DOHH2 (cell line): ENCODE data around the gene FCRL5.

Source experiments
- H3F3A ChIP-seq: fragments of 200-600 bp; sonication (generic), shearing (Covaris generic); 2 replicates; pipeline ENCODE4 v1.6.0; 2016; ENCODE audit warnings: antibody characterized with exemption, mild to moderate bottlenecking; ENCODE audit not compliant: control insufficient read depth, insufficient read depth
- H3K27ac ChIP-seq: fragments of 200-600 bp; sonication (generic); 2 replicates; pipeline ENCODE4 v1.5.1; 2014; ENCODE audit warnings: low read depth, mild to moderate bottlenecking, low read length, moderate library complexity
- H3K27me3 ChIP-seq: fragments of 200-600 bp; sonication (generic); 2 replicates; pipeline ENCODE4 v1.6.1; 2014; ENCODE audit warnings: mild to moderate bottlenecking, low read length, mixed read lengths; ENCODE audit not compliant: control insufficient read depth
- H3K36me3 ChIP-seq: fragments of 200-600 bp; sonication (generic); 2 replicates; pipeline ENCODE4 v1.6.1; 2014; ENCODE audit warnings: mild to moderate bottlenecking, low read length, moderate library complexity, mixed read lengths; ENCODE audit not compliant: control insufficient read depth
- H3K4me1 ChIP-seq: fragments of 200-600 bp; sonication (generic); 2 replicates; pipeline ENCODE4 v1.6.1; 2014; ENCODE audit warnings: mild to moderate bottlenecking, low read length, mixed read lengths; ENCODE audit not compliant: control insufficient read depth
- H3K4me2 ChIP-seq: fragments of 200-600 bp; sonication (generic); 2 replicates; pipeline ENCODE4 v1.6.0; 2014; ENCODE audit warnings: mild to moderate bottlenecking, low read length, moderate library complexity
- H3K4me3 ChIP-seq: fragments of 200-600 bp; sonication (generic); 2 replicates; pipeline ENCODE4 v1.5.1; 2014; ENCODE audit warnings: mild to moderate bottlenecking, low read length, mixed read lengths
- H3K79me2 ChIP-seq: fragments of 200-600 bp; sonication (generic); 2 replicates; pipeline ENCODE4 v1.6.1; 2014; ENCODE audit warnings: mild to moderate bottlenecking, low read length, mixed read lengths; ENCODE audit not compliant: control insufficient read depth
- H3K9me2 ChIP-seq: fragments of 200-600 bp; sonication (generic); replicated peaks from 2 replicates; pipeline ENCODE4 v1.6.1; 2014; ENCODE audit warnings: mild to moderate bottlenecking, low read length, mixed read lengths; ENCODE audit not compliant: control insufficient read depth
- H3K9me3 ChIP-seq: fragments of 200-600 bp; sonication (generic); 2 replicates; pipeline ENCODE4 v1.6.1; 2014; ENCODE audit warnings: antibody characterized with exemption, low read length, mixed read lengths; ENCODE audit not compliant: control insufficient read depth, insufficient read depth
- H4K20me1 ChIP-seq: fragments of 200-600 bp; sonication (generic); 2 replicates; pipeline ENCODE4 v1.6.0; 2014; ENCODE audit warnings: low read depth, mild to moderate bottlenecking, antibody characterized with exemption, low read length, moderate library complexity; ENCODE audit not compliant: control insufficient read depth, insufficient read depth
- EZH2phosphoT487 ChIP-seq: fragments of 200-600 bp; sonication (generic); IDR thresholded peaks from 2 replicates; pipeline ENCODE4 v1.6.1; 2017; ENCODE audit warnings: borderline replicate concordance, mild to moderate bottlenecking, antibody characterized with exemption, low read length, moderate library complexity, mixed read lengths
- TF ChIP-seq, protein P1 (sequence below): fragments of 200-600 bp; sonication (generic); IDR thresholded peaks from one replicate; pipeline ENCODE4 v1.5.1; 2014; ENCODE audit warnings: antibody characterized with exemption, mild to moderate bottlenecking, low read depth, low read length; ENCODE audit not compliant: poor library complexity, severe bottlenecking

FCRL5 gene

DNA sequence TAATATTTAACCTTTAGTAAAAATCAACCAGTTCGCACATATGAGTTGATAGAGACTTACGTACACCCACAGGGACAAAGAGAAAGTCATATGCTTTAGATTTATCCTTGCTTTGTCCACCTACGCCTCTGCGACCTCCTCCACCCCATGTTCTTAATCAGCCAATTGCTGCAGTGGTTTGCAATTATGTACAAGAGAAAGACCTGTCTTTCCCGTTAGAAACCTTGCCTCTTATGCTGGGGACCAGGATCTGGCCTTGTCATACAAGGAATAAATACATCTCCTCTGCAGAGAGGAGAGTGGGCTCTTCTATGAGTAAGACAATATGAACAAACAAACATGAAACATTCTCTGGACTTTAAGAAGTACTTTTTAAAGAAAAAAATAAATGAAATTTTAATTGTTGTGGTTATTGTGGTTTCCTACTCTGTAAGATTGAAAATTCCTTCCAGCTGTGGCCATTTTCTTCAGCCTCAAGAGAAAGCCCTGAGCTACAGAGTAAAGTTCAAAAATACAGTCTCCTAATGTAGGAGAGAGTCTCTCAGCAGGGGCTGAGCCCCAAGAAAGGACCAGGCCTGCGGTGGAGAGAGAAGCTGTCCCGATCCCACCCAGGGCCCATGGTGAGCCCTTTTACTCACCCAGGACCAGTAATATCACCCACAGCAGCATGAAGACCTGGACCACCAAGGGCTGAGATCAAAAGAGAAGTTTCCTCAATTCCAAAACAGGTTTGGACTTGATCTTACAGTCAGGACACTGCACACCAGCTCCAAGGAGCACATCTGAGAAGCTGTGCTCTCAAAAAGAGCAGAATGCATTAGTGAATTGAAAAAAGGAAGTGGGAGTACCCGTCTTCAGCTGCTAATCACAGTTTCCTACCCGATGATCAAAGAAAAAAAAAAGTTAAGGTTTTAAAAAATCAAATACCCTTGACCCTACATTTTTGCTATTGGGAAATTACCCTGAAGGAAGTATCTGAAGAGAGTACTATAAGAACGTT lies at the start of gene FCRL5:
TSS of gene FCRL5 (minus strand) at position 822 of the 1,000 bp plus-strand sequence. CDS start at position 669, 153 bp downstream.
- Histone ChIP-seq H3K4me1 (peaks cover 33% of the 10 kb centered on the region), H3K27ac (peak within 1 kb of the TSS; percentile 48), H3K79me2 (no peaks in the 10 kb centered on the region), H3K9me3 (no peaks in the 10 kb centered on the region), H3K27me3 (no peaks in the 10 kb centered on the region), H3K9me2 (no peaks in the 10 kb centered on the region), H3K36me3 (no peaks in the 10 kb centered on the region), H3F3A (no peaks in the 10 kb centered on the region; the same call in 1 of the 2 replicates), H3K4me3 (peak within 1 kb of the TSS; percentile 55), H4K20me1 (no peaks in the 10 kb centered on the region), H3K4me2 (peak within 1 kb of the TSS; percentile 66)
- TF ChIP-seq, protein P1, sequence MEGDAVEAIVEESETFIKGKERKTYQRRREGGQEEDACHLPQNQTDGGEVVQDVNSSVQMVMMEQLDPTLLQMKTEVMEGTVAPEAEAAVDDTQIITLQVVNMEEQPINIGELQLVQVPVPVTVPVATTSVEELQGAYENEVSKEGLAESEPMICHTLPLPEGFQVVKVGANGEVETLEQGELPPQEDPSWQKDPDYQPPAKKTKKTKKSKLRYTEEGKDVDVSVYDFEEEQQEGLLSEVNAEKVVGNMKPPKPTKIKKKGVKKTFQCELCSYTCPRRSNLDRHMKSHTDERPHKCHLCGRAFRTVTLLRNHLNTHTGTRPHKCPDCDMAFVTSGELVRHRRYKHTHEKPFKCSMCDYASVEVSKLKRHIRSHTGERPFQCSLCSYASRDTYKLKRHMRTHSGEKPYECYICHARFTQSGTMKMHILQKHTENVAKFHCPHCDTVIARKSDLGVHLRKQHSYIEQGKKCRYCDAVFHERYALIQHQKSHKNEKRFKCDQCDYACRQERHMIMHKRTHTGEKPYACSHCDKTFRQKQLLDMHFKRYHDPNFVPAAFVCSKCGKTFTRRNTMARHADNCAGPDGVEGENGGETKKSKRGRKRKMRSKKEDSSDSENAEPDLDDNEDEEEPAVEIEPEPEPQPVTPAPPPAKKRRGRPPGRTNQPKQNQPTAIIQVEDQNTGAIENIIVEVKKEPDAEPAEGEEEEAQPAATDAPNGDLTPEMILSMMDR, result no peak
- no peak for TF ChIP-seq EZH2phosphoT487

DNA sequence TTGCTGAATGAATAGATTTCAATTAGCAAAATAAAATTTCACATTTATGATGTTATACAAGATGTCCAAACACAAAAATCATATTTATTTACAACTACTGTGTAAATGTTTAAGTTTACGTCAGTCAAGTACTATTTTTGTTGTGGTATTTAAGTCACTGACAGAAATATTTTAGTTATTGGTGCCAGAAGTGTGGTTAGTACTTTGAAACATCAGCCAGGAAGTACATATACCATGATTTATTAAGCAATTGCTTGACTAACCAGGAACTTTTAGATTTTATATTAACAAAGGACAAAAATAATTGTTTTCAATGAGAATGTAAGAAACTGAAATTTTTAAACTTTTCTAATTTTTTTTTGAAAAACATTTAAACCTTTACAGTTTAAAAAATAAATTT lies 47.9 kb upstream of the FCRL5 start:
- no peak for TF ChIP-seq EZH2phosphoT487
- TF ChIP-seq, protein P1, result no peak
- H3F3A ChIP-seq, result peaks cover 9% of the 10 kb centered on the region
- H3K9me3 ChIP-seq, result no peaks in the 10 kb centered on the region
- H3K9me2 ChIP-seq, result no peaks in the 10 kb centered on the region
- no peaks in the 10 kb centered on the region for H3K79me2 ChIP-seq
- H3K4me3 ChIP-seq, result no peak overlapping the region
- no peaks in the 10 kb centered on the region for H3K36me3 ChIP-seq
- H4K20me1 ChIP-seq, result no peaks in the 10 kb centered on the region
- H3K4me1 ChIP-seq, result peaks cover 34% of the 10 kb centered on the region
- H3K27me3 ChIP-seq, result no peaks in the 10 kb centered on the region
- H3K27ac ChIP-seq, result no peak overlapping the region
- H3K4me2 ChIP-seq, result no peak overlapping the region

DNA sequence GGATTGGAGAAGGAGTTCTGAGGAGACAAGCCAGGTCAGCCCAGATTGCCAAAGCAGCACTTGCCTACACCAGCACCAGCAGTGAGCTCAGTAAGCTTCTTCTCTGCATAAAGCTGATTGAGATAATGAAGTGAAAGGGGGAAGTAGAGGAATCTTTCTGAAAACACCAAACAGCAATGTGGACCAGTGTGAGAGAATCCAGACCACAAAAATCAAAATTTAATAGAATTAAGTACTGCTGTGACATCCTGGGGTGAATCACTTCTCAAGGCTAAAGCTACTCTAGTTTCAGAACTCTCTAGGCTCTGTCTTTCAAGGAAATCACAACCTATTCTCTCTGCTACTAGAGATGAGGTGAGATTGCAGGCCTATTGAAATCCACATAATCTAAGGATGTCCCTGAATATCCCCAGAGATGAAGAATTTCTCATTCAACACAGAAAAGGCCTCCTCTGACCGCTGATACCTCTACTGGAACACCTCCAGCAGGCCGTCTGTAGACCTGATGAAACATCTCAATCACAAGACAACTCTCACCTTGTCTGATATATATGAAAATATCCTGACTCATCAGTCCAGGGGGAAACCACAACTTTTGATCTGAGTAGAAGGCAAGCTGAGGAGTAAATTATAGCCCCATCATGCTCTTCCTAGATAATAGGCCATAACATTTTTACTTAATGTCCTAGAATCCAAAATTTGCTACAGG lies 45.8 kb upstream of the FCRL5 start, which contains the start of gene FCRL4:
TSS of gene FCRL4 (minus strand) at position 127 of the 709 bp plus-strand sequence. CDS start 141 bp downstream, outside the sequence.
- Histone ChIP-seq H3K4me3 (no peak within 1 kb of the TSS), H3K9me2 (no peaks in the 10 kb centered on the region), H3K27ac (no peak within 1 kb of the TSS), H4K20me1 (no peaks in the 10 kb centered on the region), H3K9me3 (no peaks in the 10 kb centered on the region), H3K36me3 (no peaks in the 10 kb centered on the region), H3K27me3 (no peaks in the 10 kb centered on the region), H3K4me2 (peak within 1 kb of the TSS; percentile 21; the same call in 1 of the 2 replicates), H3K79me2 (no peaks in the 10 kb centered on the region), H3K4me1 (peaks cover 50% of the 10 kb centered on the region), H3F3A (peaks cover 9% of the 10 kb centered on the region)
- no peak for TF ChIP-seq EZH2phosphoT487
- TF ChIP-seq, protein P1, result no peak
